Prostate gland (tissue), 2 donors: ENCODE results near the gene DISP3. TPM values are rescaled to one million over a fixed set of nuclear protein-coding genes. Genes with fewer than 3 reads are reported as not detected.

Experiments used
- DNase-seq: peaks from one replicate; pipeline ENCODE4 v3.0.0-alpha.2; 2019; ENCODE audit warnings: low spot score
- H3K27ac ChIP-seq, 2 donors: fragments of 200-600 bp; sonication (generic); 2 replicates each; pipeline ENCODE4 v1.5.1; 2017 to 2019
- H3K27me3 ChIP-seq: fragments of 200-600 bp; sonication (generic); replicated peaks from 2 replicates; pipeline ENCODE4 v1.5.1; 2019; ENCODE audit not compliant: insufficient read depth
- H3K36me3 ChIP-seq, 2 donors: fragments of 200-600 bp; sonication (generic); 1 replicate in 1 of 2; 2 replicates in 1 of 2; pipeline versions ENCODE4 v1.5.1 to v1.8.1; 2017 to 2019
- H3K4me1 ChIP-seq: fragments of 200-600 bp; sonication (generic); replicated peaks from 2 replicates; pipeline ENCODE4 v1.5.1; 2019
- H3K4me3 ChIP-seq, 2 donors: fragments of 200-600 bp; sonication (generic); 2 replicates each; pipeline ENCODE4 v1.5.1; 2017 to 2019
- H3K9me3 ChIP-seq: fragments of 200-600 bp; sonication (generic); 2 replicates; pipeline ENCODE4 v1.5.1; 2017
- CTCF ChIP-seq, 4 experiments: fragments of 200-600 bp in 2 of 4; fragments of 450-650 bp in 2 of 4; sonication (generic) in 2 of 4; IDR thresholded peaks; 1 replicate in 3 of 4; 2 replicates in 1 of 4; pipeline ENCODE4 v1.5.1; 2016 to 2019; ENCODE audit warnings: antibody characterized with exemption in 4 of 4, mild to moderate bottlenecking in 2 of 4, moderate library complexity in 2 of 4
- POLR2A ChIP-seq: fragments of 450-650 bp; IDR thresholded peaks from one replicate; pipeline ENCODE4 v1.6.1; 2016; ENCODE audit warnings: antibody characterized with exemption, mild to moderate bottlenecking
- POLR2AphosphoS5 ChIP-seq: sonication (generic); formaldehyde crosslinking; IDR thresholded peaks from one replicate; pipeline ENCODE4 v1.6.1; 2017; ENCODE audit warnings: antibody characterized with exemption
- WGBS: methylation state at CpG from one replicate; pipeline ENCODE4 v1.1.5; 2018; 5-methylcytosine and 5-hydroxymethylcytosine counted together
- intact Hi-C: fragments of 100-400 bp; cut with DNase I; formaldehyde crosslinking; loops from one replicate; pipeline ENCODE4 v1.14.2; 2022
- total RNA-seq, 2 donors: library from RNA; depleted of rRNA; stranded (reverse); fragments of >200 nt; gene quantifications; one replicate each; pipeline ENCODE4 v1.1.0, GENCODE V29; 2016

DISP3 gene
- total RNA-seq, 2 donors from 2014 or later = 0.80 to 1.7 TPM

DNA sequence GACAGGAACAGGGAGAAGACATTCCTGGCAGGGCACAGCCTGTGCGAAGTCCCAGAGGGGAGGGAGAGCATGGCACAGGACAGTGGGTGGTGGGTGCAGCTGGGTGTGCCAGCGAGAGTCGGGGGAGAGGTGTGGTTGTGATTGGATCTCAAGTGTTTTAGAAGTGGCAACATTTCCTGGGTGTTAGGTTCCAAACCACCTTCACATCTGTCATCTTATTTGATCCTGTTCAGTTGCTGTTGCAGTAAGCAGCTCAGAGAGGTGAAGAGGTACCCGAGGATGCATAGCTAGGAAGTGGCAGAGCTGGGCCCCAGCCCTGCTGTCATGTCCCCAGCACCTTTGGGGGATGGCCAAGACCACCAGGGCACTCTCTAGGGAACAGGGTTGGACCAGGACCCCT lies 22.0 kb upstream of the DISP3 start:
- Histone ChIP-seq H3K27ac (no peak overlapping the region), H3K4me1 (peaks cover 10% of the 10 kb centered on the region), H3K4me3 (no peak overlapping the region), H3K9me3 (no peaks in the 10 kb centered on the region), H3K27me3 (no peaks in the 10 kb centered on the region), H3K36me3 (no peaks in the 10 kb centered on the region)
- intact Hi-C loops = no loop called here
- TF ChIP-seq POLR2AphosphoS5 = no peak
- TF ChIP-seq CTCF (IDR thresholded peaks at IDR 0.05) = no peak
- no peak for TF ChIP-seq POLR2A
- DNase-seq = no peak
- 82% methylated on average over 4 of the region's 4 CpGs for WGBS

DNA sequence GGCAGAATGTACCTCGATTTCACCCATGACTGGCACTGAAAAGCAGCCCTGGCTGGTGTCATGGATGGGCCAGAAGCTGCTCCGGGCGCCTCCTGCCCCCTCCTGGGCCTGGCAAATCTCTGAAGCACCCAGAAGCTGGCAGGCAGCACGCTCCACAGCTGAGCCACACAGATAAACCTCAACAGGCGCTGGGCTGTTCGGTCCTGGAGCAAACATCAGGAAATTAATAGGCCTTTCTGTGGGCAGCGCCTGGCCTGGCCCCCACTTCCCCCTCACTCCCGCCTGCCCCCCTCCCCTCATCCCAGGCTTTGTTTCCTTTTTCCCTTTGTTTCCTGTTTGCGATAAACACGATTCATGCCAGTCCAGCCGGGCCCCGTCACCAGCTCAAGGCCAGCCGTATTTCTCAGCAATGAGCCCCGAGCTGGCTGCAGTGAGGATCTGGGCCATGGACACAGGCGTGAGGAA lies 20.1 kb upstream of the DISP3 start:
- intact Hi-C loops = no loop called here
- peaks cover 10% of the 10 kb centered on the region for H3K4me1 ChIP-seq
- 28% methylated on average over 15 of the region's 15 CpGs for WGBS
- H3K36me3 ChIP-seq = no peaks in the 10 kb centered on the region
- H3K27me3 ChIP-seq = no peaks in the 10 kb centered on the region
- no peaks in the 10 kb centered on the region for H3K9me3 ChIP-seq
- TF ChIP-seq POLR2AphosphoS5 (no peak), POLR2A (no peak), CTCF (IDR thresholded peaks at IDR 0.05) (peak in 1 of 4 experiments; percentile 27)
- H3K27ac ChIP-seq = peak overlapping the region in 1 of 2 donors; percentile 13
- H3K4me3 ChIP-seq = no peak overlapping the region
- peak; percentile 23 for DNase-seq

- 74% methylated on average over 9 of the region's 9 CpGs for WGBS
- peaks cover 4% of the 10 kb centered on the region for H3K4me1 ChIP-seq
- no peak overlapping the region for H3K27ac ChIP-seq
- H3K4me3 ChIP-seq = no peak overlapping the region
- no peak for DNase-seq
- H3K36me3 ChIP-seq = no peaks in the 10 kb centered on the region
- H3K27me3 ChIP-seq = no peaks in the 10 kb centered on the region
- intact Hi-C loops = no loop called here
- no peaks in the 10 kb centered on the region for H3K9me3 ChIP-seq
- TF ChIP-seq POLR2AphosphoS5 (no peak), POLR2A (no peak), CTCF (IDR thresholded peaks at IDR 0.05) (no peak)
Observed at GRCh38 chr1:11461531-11462137, 17.3 kb upstream of the DISP3 start.

DNA sequence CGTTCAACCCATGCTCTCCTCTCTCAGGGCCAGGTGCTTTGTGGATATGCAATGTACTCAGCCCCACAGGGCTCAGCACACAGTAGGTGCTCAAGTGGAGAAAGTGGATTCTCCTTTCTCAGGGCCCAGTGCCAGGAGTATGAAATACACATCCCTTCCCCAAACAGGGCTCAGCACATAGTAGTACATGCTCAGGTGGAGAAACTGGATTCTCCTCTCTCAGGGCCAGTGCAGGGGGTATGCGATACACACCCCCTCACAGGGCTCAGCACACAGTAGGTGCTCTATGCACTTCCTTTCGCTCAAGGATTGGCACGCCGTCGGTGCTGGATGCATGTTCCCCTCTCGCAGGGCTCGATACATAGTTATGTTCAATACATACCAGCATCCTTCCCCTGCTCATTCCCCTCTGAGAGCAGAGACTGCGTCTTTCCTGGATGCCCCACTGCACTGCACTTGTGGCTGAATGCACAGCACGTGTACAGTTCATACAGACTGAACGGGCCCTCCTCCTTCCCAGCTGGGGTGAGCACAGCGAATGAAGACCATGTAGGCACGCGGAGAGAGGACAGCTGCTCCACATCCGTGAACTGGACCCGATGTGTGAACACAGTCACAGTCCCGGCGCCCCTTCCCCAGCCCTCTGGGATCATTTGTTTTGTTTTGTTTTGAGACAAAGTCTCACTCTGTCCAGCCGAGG lies 16.6 kb upstream of the DISP3 start:
- H3K36me3 ChIP-seq = no peaks in the 10 kb centered on the region
- H3K27ac ChIP-seq = no peak overlapping the region
- WGBS = 64% methylated on average over 19 of the region's 19 CpGs
- H3K4me3 ChIP-seq = no peak overlapping the region
- H3K4me1 ChIP-seq = peaks cover 4% of the 10 kb centered on the region
- intact Hi-C loops = no loop called here
- no peaks in the 10 kb centered on the region for H3K27me3 ChIP-seq
- H3K9me3 ChIP-seq = no peaks in the 10 kb centered on the region
- no peak for DNase-seq
- TF ChIP-seq POLR2AphosphoS5 (no peak), CTCF (IDR thresholded peaks at IDR 0.05) (no peak), POLR2A (no peak)

- TF ChIP-seq CTCF (IDR thresholded peaks at IDR 0.05) (no peak), POLR2A (no peak), POLR2AphosphoS5 (no peak)
- Histone ChIP-seq H3K27ac (no peak overlapping the region), H3K4me1 (peaks cover 4% of the 10 kb centered on the region), H3K27me3 (no peaks in the 10 kb centered on the region), H3K4me3 (no peak overlapping the region), H3K9me3 (no peaks in the 10 kb centered on the region), H3K36me3 (no peaks in the 10 kb centered on the region)
- intact Hi-C loops = no loop called here
- WGBS = 50% methylated on average over 4 of the region's 4 CpGs
- peak; percentile 17 for DNase-seq
Observed at GRCh38 chr1:11463177-11463576, 15.8 kb upstream of the DISP3 start.
